GM18858 (cell line): Measurements from ENCODE around the gene SMAD7.

ENCODE experiments used
- ATAC-seq: cut with Tn5 transposase; IDR thresholded peaks from one replicate; pipeline ENCODE4 v1.9.1; 2021; ENCODE audit not compliant: unreplicated experiment

Gene SMAD7

DNA sequence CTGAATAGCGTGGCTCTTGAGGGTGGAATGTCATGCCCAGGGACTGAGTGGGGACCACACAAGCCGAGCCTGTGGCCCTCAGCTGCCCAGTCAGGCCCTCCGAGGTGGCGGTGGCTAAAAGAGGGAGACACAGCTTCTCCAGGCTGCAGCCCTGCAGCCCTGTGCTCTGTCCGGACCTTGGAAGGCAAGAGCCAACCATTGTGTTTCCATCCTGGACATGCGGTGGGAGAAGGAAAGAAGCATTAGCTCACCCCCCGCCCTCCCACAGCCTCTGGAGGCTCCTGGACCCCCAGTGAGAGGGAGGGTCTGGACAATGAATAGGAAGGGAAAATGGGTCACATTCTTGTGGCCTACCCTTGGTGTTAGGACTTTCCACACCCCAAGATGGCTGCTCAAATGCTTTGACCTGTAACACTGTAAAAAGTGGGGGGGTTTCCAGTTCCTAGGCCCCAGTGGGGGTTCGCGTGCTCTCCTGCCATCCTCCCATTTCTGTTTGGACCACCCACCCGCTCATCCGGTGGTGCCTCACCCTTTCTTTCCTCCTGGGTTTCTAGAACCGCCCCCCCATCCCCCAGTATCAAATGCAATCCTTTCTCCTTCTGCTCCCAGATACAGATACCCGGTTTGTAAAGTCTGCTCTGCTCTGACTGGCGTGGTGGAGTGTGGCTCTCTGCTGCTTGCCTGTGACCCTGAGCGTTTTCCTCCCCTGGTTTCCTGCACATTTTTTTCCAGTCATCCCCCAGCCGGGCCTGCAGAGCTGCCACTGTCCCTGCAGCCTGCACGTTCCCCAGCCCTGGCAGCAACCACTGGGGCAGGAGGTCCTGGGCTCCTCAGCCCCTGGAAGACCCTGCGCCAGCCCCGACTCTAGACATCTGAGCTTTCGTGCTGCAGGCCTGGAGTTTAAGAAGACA, 36.3 kb upstream of the SMAD7 start:
- ATAC-seq = no peak

DNA sequence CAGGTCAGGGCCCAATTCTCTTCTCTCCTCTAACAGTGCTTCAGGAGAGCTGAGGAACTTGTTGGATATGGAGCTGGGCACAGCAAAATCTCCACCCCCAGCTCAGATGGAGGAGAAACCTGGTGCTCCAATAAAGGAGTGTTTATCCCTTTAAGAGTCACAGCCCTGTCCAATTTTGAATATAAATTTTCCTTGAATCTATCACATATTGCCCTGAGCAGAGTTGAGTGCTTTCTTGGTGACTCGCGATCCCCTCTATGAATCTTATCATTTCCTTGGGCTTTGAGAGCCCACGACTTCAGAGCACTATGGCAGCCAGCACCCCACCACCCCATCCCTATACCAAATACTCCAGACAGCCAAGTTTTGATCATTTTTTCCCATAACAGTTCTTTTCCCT, 34.4 kb upstream of the SMAD7 start:
- no peak for ATAC-seq

DNA sequence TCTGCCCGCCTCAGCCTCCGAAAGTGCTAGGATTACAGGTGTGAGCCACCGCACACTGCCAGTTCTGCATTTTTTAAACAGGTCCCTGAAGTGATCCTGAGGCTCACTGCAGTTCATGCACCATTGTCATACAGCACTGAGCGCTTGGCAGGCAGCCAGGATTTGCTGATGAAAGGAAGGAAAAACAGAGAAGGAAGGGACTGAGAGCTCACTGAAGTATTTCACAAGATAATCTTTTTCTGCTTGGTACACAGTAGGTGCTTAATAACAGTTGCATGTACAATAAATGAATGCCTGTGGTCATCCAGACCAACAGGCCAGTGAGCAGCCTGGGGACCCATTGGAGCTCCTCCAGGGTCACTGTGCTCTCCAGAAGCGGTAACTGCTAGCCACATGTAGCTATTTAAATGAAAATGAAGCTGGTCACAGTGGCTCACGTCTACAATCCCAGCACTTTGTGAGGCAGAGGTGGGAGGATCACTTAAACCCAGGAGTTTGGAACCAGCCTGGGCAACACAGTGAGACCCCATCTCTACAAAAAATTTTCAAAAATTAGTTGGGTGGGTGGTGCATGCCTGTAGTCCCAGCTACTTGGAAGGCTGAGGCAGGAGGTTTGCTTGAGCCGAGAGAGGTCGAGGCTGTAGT, 33.1 kb upstream of the SMAD7 start:
- no peak for ATAC-seq

- no peak for ATAC-seq
Measured at GRCh38 chr18:48982266-48982665, 31.5 kb upstream of the SMAD7 start.

GRCh38 chr18:48979944-48980890, 29.5 kb upstream of the SMAD7 start:
- ATAC-seq = no peak

GRCh38 chr18:48977914-48978313, 27.1 kb upstream of the SMAD7 start:
- no peak for ATAC-seq

- ATAC-seq = no peak
Measured at GRCh38 chr18:48975817-48976649, 25.3 kb upstream of the SMAD7 start.

DNA sequence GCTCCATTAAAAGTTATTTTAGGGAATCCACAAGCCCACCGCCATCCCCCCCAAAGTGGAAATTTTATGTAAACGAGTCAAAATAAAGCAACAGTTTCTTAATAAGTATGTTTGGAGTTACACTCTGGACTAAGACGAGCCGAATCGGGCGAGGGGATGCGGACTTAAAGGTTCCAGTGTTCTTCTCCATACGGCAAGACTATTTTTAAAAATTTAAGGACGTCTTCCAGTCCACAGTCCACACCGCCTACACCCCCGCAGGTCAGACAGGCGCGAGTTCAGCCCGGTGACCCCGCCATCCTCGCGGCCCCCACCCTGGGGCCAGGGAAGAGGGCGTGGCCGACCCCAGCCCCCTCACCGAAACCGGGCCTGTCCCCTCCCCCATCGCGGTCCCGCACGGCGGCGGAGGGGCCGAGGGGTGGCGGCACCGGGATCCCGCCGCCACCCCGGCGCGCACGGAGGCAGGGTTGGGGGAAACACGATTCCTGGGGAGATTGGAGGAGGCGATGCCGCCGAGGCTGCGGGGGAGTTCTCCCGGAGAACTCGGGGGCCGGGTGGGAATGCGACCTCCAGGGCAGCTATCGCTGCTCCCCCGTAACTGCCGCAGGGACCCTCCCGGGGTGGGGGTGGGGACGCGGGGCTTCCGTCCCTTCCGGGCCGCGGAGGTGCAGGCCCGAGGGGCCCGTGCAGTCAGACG, 24.5 kb upstream of the SMAD7 start:
- no peak for ATAC-seq

- no peak for ATAC-seq
Measured at GRCh38 chr18:48974304-48975119, 23.7 kb upstream of the SMAD7 start.

- ATAC-seq = no peak
Measured at GRCh38 chr18:48973731-48974130, 23.0 kb upstream of the SMAD7 start.

GRCh38 chr18:48968412-48969215, 17.8 kb upstream of the SMAD7 start:
- ATAC-seq = no peak

DNA sequence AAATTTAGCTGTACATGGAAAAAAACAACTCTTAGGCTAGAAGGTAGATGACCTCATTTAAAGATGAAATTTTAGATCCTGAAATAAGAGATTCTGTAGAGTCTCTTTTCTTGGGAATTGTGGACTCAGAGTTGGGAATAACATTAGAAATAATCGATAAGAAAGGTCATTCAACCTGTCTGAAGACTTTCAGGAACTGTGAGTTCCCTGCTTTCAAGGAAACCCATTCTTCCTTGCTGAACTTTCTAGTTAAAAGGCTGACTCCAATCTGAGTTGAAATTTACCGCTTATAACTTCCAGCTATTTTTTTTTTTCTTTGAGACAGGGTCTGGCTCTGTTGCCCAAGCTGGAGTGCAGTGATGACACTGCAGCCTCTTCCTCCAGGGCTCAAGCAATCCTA, 16.8 kb upstream of the SMAD7 start:
- ATAC-seq = no peak

- ATAC-seq = no peak
Measured at GRCh38 chr18:48966523-48966922, 15.8 kb upstream of the SMAD7 start.

DNA sequence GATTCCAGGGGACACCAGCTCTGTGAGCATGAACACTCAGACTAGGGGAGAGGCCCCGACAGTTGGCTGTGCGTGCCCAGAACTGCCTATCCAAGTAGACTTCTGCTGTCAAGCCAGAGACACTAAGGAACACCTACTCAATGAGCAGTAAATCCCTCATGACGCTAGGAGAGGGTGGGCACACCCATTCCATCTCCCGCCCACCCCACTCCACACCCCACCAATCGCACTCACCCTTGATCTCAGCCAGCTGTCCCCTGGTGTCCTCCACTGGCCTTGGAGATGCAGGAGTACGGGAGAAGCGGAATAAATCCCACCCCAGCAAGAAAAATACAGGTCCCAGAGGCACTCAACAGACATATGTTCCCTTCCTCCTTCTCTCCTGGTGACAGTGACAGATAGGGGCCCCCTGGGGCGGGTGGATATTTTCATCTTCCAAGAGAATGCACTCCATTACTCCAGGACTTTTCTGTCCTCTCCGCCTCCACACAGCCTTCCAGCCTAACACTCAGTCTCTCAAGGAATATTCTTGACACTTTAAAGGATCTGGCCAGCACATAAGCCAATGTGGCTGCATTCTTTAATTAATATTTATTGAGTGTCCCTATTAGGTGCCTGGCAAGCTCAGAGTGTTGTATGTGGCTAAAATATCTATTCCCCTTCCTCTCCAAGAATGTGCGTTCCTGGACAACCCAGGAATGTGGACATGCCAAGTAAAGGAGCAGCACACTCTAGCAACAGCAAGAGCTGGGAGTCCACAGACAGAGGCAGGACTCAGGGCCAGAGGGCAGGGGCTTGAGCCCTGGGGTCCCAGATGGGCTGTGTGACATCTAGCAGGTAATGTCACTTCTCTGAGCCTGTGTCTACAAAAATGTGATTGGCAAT, 13.1 kb upstream of the SMAD7 start:
- ATAC-seq = no peak

GRCh38 chr18:48962994-48963561, 12.3 kb upstream of the SMAD7 start:
- no peak for ATAC-seq

DNA sequence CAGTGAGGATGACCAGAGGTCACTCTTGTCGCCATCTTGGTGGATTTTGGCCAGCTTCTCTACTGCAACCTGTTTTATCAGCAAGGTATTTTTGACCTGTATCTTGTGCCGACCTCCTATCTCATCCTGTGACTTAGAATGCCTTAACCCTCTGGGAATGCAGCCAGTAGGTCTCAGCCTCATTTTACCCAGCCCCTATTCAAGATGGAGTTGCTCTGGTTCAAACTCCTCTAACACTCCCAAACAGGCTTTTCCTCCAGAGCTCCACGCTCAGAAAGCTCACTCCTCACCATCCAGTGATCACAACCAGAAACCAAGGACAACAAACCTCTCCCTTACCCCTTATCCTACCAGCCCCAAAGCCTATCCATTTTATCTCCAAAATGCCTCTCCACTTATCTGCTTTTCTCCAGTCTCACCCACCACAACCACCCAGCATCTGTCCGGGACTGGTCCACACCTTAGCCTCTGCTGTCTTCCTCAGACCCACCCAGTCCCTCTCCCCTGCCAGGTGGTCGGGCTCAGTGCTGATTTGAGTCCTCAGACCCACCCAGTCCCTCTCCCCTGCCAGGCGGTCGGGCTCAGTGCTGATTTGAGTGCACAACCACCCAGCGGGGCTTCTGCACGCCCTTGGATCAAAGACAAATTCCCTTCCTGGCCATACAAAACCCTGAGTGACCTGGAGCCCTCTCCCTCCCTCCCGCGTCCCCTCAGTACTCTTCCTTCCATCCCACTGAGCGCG, 11.7 kb upstream of the SMAD7 start:
- no peak for ATAC-seq
